HG03175 (cell line): ENCODE measurements around the gene ZNF236.

Experiments
- ATAC-seq: cut with Tn5 transposase; IDR thresholded peaks from one replicate; pipeline ENCODE4 v1.9.1; 2021; ENCODE audit warnings: mild to moderate bottlenecking, moderate library complexity; ENCODE audit not compliant: unreplicated experiment

Gene ZNF236

GRCh38 chr18:77001979-77002378 lies 179.6 kb downstream of the ZNF236 start:
- no peak for ATAC-seq

GRCh38 chr18:77002496-77002895 lies 180.1 kb downstream of the ZNF236 start:
- no peak for ATAC-seq

GRCh38 chr18:77003316-77003715 lies 181.0 kb downstream of the ZNF236 start:
- ATAC-seq = no peak

GRCh38 chr18:77004555-77005380 lies 182.4 kb downstream of the ZNF236 start:
- no peak for ATAC-seq

GRCh38 chr18:77005651-77006195 lies 183.4 kb downstream of the ZNF236 start:
- no peak for ATAC-seq

GRCh38 chr18:77006305-77007175 lies 184.2 kb downstream of the ZNF236 start:
- no peak for ATAC-seq

- no peak for ATAC-seq
These were observed 184.9 kb downstream of the ZNF236 start for GRCh38 chr18:77007251-77007650.

GRCh38 chr18:77008006-77008405 lies 185.6 kb downstream of the ZNF236 start:
- ATAC-seq = no peak

GRCh38 chr18:77008576-77009315 lies 186.4 kb downstream of the ZNF236 start:
- no peak for ATAC-seq

GRCh38 chr18:77009675-77010074 lies 187.3 kb downstream of the ZNF236 start:
- no peak for ATAC-seq

- no peak for ATAC-seq
These were observed 189.8 kb downstream of the ZNF236 start for GRCh38 chr18:77012120-77012519.

- no peak for ATAC-seq
These were observed 190.6 kb downstream of the ZNF236 start for GRCh38 chr18:77012806-77013541.

GRCh38 chr18:77013811-77014521 lies 191.6 kb downstream of the ZNF236 start:
- ATAC-seq = no peak

- ATAC-seq = no peak
These were observed 192.2 kb downstream of the ZNF236 start for GRCh38 chr18:77014538-77014937.

- ATAC-seq = no peak
These were observed 192.8 kb downstream of the ZNF236 start for GRCh38 chr18:77015169-77015568.

GRCh38 chr18:77015771-77016710 lies 193.7 kb downstream of the ZNF236 start:
- ATAC-seq = no peak

GRCh38 chr18:77016936-77017335 lies 194.6 kb downstream of the ZNF236 start:
- ATAC-seq = no peak

- ATAC-seq = no peak
These were observed 195.0 kb downstream of the ZNF236 start for GRCh38 chr18:77017355-77017754.
